HCT116 (cell line): ENCODE results near the gene ESF1. TPM values are rescaled to one million over a fixed set of nuclear protein-coding genes. Genes with fewer than 3 reads are reported as not detected.

Experiments
- ATAC-seq: fragments of 200-7000 bp; cut with Tn5 transposase; 2 replicates; pipeline ENCODE4 v1.9.1; 2020; ENCODE audit warnings: mild to moderate bottlenecking, moderate library complexity
- BruUV-seq: library from RNA; stranded (reverse); fragments of 400-500 nt; replicated peaks from 2 replicates; lab custom pipeline; 2021; lab: Mats Ljungman, UMichigan
- CTCF ChIA-PET: fragments of 300-600 bp; sonication (Branson Sonifier 250); formaldehyde crosslinking; loops from one replicate; lab custom pipeline; 2021; ENCODE audit warnings: antibody characterized with exemption; lab: Charles Lee
- POLR2A ChIA-PET: fragments of 300-600, 350-600 bp; sonication (Branson Sonifier 250); formaldehyde crosslinking; loops from one replicate; lab custom pipeline; 2021; ENCODE audit warnings: antibody characterized with exemption; lab: Charles Lee
- RAD21 ChIA-PET, 2 experiments: fragments of 300-600 bp; sonication (Branson Sonifier 250); formaldehyde crosslinking; loops; one replicate each; lab custom pipeline; 2023; ENCODE audit warnings: low total read pairs in 2 of 2; ENCODE audit not compliant: uncharacterized antibody in 2 of 2, unreplicated experiment in 2 of 2, low non-redundant PET in 1 of 2; lab: Charles Lee
- DNase-seq: peaks from one replicate; pipeline ENCODE4 v3.0.0-alpha.2; 2010; ENCODE audit warnings: low read depth, low spot score
- H2AFZ ChIP-seq: fragments of 200-600 bp; shearing (Covaris generic), sonication (generic); 2 replicates; pipeline ENCODE4 v1.6.1; 2017; ENCODE audit warnings: low read depth, mixed run types, mixed read lengths, antibody characterized with exemption, low read length; ENCODE audit not compliant: poor library complexity, severe bottlenecking
- H3K27ac ChIP-seq: 2 replicates; pipeline ENCODE4 v1.5.1; 2012; ENCODE audit warnings: low read depth, low read length
- H3K27me3 ChIP-seq: fragments of 200-600 bp; sonication (generic); 2 replicates; pipeline ENCODE4 v1.6.1; 2016; ENCODE audit warnings: mixed run types, low read length, mixed read lengths; ENCODE audit not compliant: insufficient read depth
- H3K36me3 ChIP-seq, 2 experiments: fragments of 200-500 bp in 1 of 2; fragments of 200-600 bp in 1 of 2; sonication (Bioruptor generic) in 1 of 2; sonication (generic) in 1 of 2; 2 replicates each; pipeline versions ENCODE4 v1.5.1 to v1.6.1; 2014 to 2016; ENCODE audit warnings: low read length in 2 of 2, inconsistent platforms in 1 of 2, mixed read lengths in 1 of 2, mixed run types in 1 of 2; ENCODE audit not compliant: insufficient read depth in 2 of 2, control insufficient read depth in 1 of 2
- H3K4me1 ChIP-seq, 2 experiments: fragments of 200-600 bp in 1 of 2; sonication (generic) in 1 of 2; 2 replicates each; pipeline versions ENCODE4 v1.5.1 to v1.6.1; 2012 to 2017; ENCODE audit warnings: low read length in 2 of 2, inconsistent platforms in 1 of 2, mild to moderate bottlenecking in 1 of 2, mixed read lengths in 1 of 2, mixed run types in 1 of 2, moderate library complexity in 1 of 2; ENCODE audit not compliant: insufficient read depth in 2 of 2, control insufficient read depth in 1 of 2
- H3K4me2 ChIP-seq: fragments of 200-600 bp; sonication (generic); 2 replicates; pipeline ENCODE4 v1.6.1; 2017; ENCODE audit warnings: mixed run types, low read length, mixed read lengths
- H3K4me3 ChIP-seq, 2 experiments: fragments of 200-600 bp in 1 of 2; sonication (generic) in 1 of 2; replicated peaks in 1 of 2; 2 replicates each; pipeline ENCODE4 v1.5.1; 2011 to 2016; ENCODE audit warnings: low read length in 2 of 2, control low read depth in 1 of 2, low read depth in 1 of 2, mild to moderate bottlenecking in 1 of 2, mixed read lengths in 1 of 2, mixed run types in 1 of 2
- H3K79me2 ChIP-seq: fragments of 200-600 bp; sonication (generic); 2 replicates; pipeline ENCODE4 v1.6.1; 2017; ENCODE audit warnings: mild to moderate bottlenecking, mixed run types, low read length, moderate library complexity, mixed read lengths; ENCODE audit not compliant: insufficient read depth
- H3K9ac ChIP-seq: fragments of 200-600 bp; sonication (generic); 2 replicates; pipeline ENCODE4 v1.6.1; 2016; ENCODE audit warnings: low read length, mixed read lengths
- H3K9me2 ChIP-seq: fragments of 200-600 bp; sonication (generic), shearing (Covaris generic); 2 replicates; pipeline ENCODE4 v1.6.1; 2017; ENCODE audit warnings: mixed run types, mild to moderate bottlenecking, moderate library complexity; ENCODE audit not compliant: insufficient read depth
- H3K9me3 ChIP-seq, 2 experiments: fragments of 200-500 bp in 1 of 2; fragments of 200-600 bp in 1 of 2; sonication (Bioruptor generic) in 1 of 2; sonication (generic) in 1 of 2; 2 replicates each; pipeline ENCODE4 v1.6.1; 2014 to 2017; ENCODE audit warnings: low read length in 2 of 2, mixed read lengths in 2 of 2, inconsistent platforms in 1 of 2, low read depth in 1 of 2, mild to moderate bottlenecking in 1 of 2, mixed run types in 1 of 2, moderate library complexity in 1 of 2; ENCODE audit not compliant: control insufficient read depth in 1 of 2, insufficient read depth in 1 of 2
- H4K20me1 ChIP-seq: fragments of 200-600 bp; sonication (generic), shearing (Covaris generic); 2 replicates; pipeline ENCODE4 v1.6.1; 2017; ENCODE audit warnings: mixed run types, mild to moderate bottlenecking, moderate library complexity; ENCODE audit not compliant: insufficient read depth
- EZH2phosphoT487 ChIP-seq: fragments of 200-600 bp; IDR thresholded peaks from 2 replicates; pipeline ENCODE4 v1.6.1; 2018; ENCODE audit warnings: antibody characterized with exemption, borderline replicate concordance
- JUND ChIP-seq: IDR thresholded peaks from 2 replicates; pipeline ENCODE4 v1.6.1; 2012
- REST ChIP-seq: IDR thresholded peaks from 2 replicates; pipeline ENCODE4 v1.6.1; 2012; ENCODE audit warnings: low read depth
- SIN3A ChIP-seq: IDR thresholded peaks from 2 replicates; pipeline ENCODE4 v1.6.1; 2012; ENCODE audit warnings: low read depth
- SP1 ChIP-seq: IDR thresholded peaks from 2 replicates; pipeline ENCODE4 v1.6.1; 2012; ENCODE audit warnings: low read depth
- SRF ChIP-seq: IDR thresholded peaks from 2 replicates; pipeline ENCODE4 v1.6.1; 2012; ENCODE audit warnings: low read depth
- intact Hi-C: fragments of 100-400 bp; cut with micrococcal nuclease; formaldehyde crosslinking; loops from 2 replicates; pipeline ENCODE4 v1.10.0; 2022
- total RNA-seq: library from RNA; stranded (reverse); gene quantifications from one replicate; pipeline ENCODE4 v1.2.1, GENCODE V29; 2021; ENCODE audit not compliant: unreplicated experiment
- TF ChIP-seq, protein P1 (sequence below): IDR thresholded peaks from 2 replicates; pipeline ENCODE4 v1.6.1; 2012
- TF ChIP-seq, protein P2 (sequence below): IDR thresholded peaks from 2 replicates; pipeline ENCODE4 v1.6.1; 2011; ENCODE audit warnings: mild to moderate bottlenecking, low read length, moderate library complexity; ENCODE audit not compliant: insufficient replicate concordance; ENCODE audit errors: extremely low read depth

ESF1 gene
- total RNA-seq, 1 experiment from 2014 or later: 25.4 TPM

DNA sequence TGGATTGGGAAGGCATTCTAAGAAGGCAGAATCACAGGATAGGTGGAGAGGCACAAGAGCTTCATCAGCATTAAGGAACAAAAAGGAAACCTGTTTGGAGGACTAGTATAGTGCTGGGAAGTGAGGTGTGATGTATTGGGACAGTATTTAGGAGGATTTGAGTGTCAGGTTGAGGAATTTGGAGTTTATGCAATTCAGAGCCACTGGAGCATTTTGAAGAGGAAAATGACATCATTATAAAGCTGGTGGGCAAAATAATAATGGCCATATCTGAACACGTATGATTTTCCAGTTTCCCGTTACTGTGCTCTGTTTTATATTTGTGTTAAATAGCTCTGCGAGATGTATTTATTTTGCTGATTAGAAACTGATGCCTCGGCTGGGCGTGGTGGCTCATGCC is 14.3 kb upstream of the ESF1 start:
- ChIA-PET POLR2A (no interaction called here), CTCF (no interaction called here)
- H3K36me3 ChIP-seq: peaks cover 47 to 64% of the 10 kb centered on the region in 2 experiments

More for the DNA sequence above, 14.3 kb upstream of the ESF1 start:
- RAD21 ChIA-PET: no interaction called here
- intact Hi-C loops: no loop called here
- Histone ChIP-seq H3K79me2 (peaks cover 5% of the 10 kb centered on the region; the same call in 1 of the 2 replicates), H4K20me1 (peaks cover 6% of the 10 kb centered on the region; the same call in 1 of the 2 replicates), H3K27ac (no peak overlapping the region), H2AFZ (no peak overlapping the region), H3K4me2 (no peak overlapping the region), H3K9me2 (no peaks in the 10 kb centered on the region), H3K4me3 (no peak overlapping the region), H3K4me1 (0 out of 4 replicates have a peak, but pooled peaks cover 0 to 4% of the 10 kb centered on the region in 2 experiments), H3K9me3 (no peaks in the 10 kb centered on the region), H3K27me3 (no peaks in the 10 kb centered on the region), H3K9ac (no peak overlapping the region)
- TF ChIP-seq JUND: no peak
- TF ChIP-seq, protein P1, sequence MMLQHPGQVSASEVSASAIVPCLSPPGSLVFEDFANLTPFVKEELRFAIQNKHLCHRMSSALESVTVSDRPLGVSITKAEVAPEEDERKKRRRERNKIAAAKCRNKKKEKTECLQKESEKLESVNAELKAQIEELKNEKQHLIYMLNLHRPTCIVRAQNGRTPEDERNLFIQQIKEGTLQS: no peak
- no peak for TF ChIP-seq SRF
- TF ChIP-seq, protein P2, sequence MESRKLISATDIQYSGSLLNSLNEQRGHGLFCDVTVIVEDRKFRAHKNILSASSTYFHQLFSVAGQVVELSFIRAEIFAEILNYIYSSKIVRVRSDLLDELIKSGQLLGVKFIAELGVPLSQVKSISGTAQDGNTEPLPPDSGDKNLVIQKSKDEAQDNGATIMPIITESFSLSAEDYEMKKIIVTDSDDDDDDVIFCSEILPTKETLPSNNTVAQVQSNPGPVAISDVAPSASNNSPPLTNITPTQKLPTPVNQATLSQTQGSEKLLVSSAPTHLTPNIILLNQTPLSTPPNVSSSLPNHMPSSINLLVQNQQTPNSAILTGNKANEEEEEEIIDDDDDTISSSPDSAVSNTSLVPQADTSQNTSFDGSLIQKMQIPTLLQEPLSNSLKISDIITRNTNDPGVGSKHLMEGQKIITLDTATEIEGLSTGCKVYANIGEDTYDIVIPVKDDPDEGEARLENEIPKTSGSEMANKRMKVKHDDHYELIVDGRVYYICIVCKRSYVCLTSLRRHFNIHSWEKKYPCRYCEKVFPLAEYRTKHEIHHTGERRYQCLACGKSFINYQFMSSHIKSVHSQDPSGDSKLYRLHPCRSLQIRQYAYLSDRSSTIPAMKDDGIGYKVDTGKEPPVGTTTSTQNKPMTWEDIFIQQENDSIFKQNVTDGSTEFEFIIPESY: no peak
- no peak for TF ChIP-seq SIN3A
- no peak for TF ChIP-seq SP1
- no peak for TF ChIP-seq EZH2phosphoT487
- no peak for TF ChIP-seq REST
- no TSS peak for BruUV-seq
- DNase-seq (no peak), ATAC-seq (no peak)
